ENCODE data around the gene ARHGEF16. TPM values are rescaled to one million over a fixed set of nuclear protein-coding genes. Genes with fewer than 3 reads are reported as not detected.

Gene ARHGEF16
- total RNA-seq, 2 experiments from 2014 or later, result 0.17 to 0.24 TPM

GRCh38 chr1:3443807-3444206 lies 10.7 kb upstream of the ARHGEF16 start:
- Mint-ChIP-seq H3K27ac (no peak overlapping the region), H3K36me3 (no peaks in the 10 kb centered on the region), H3K4me3 (no peak overlapping the region), H3K9me3 (peaks cover 23% of the 10 kb centered on the region), H3K27me3 (peaks cover 9% of the 10 kb centered on the region), H3K4me1 (ENCODE audit: low read depth) (no peaks in the 10 kb centered on the region)
- ChIA-PET POLR2A (no interaction called here), CTCF (interaction anchor here (2.2 kb wide), 1 partner anchor 9 kb away, joined by 8 read pairs; no protein-coding TSS in a partner anchor)
- intact Hi-C loops (cut with micrococcal nuclease), result no loop called here
- no peak for DNase-seq

DNA sequence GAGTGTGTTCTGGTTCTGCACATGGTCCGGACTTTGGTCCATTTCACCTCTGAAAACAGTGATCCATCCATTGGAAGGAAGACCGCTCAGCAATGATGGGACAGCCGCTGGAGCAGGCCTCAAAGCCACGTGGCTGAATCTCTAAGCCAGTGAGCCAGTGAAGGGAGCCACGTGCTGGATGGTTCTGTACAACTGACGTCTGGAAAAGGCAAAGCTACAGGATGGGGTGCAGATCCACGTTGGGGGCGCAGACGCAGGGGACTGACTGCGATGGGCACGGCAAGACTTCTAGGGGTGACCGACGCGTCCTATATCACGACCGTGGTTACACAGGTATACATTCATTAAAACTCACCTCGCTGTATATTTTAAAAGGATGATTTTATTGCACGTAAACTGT lies 10.2 kb upstream of the ARHGEF16 start:
- no peak for DNase-seq
- no peak overlapping the region for H3K4me3 Mint-ChIP-seq
- H3K9me3 Mint-ChIP-seq, result peaks cover 23% of the 10 kb centered on the region
- no peaks in the 10 kb centered on the region for H3K4me1 Mint-ChIP-seq (ENCODE audit: low read depth)
- POLR2A ChIA-PET, result no interaction called here
- H3K27me3 Mint-ChIP-seq, result peaks cover 9% of the 10 kb centered on the region
- CTCF ChIA-PET, result interaction anchor here (2.2 kb wide), 1 partner anchor 9 kb away, joined by 8 read pairs; no protein-coding TSS in a partner anchor
- intact Hi-C loops (cut with micrococcal nuclease), result no loop called here
- no peaks in the 10 kb centered on the region for H3K36me3 Mint-ChIP-seq
- H3K27ac Mint-ChIP-seq, result no peak overlapping the region

- no peak overlapping the region for H3K27ac Mint-ChIP-seq
- no peak overlapping the region for H3K4me3 Mint-ChIP-seq
- POLR2A ChIA-PET, result no interaction called here
- no peak for DNase-seq
- H3K9me3 Mint-ChIP-seq, result peaks cover 23% of the 10 kb centered on the region
- CTCF ChIA-PET, result interaction anchor here (2.2 kb wide), 1 partner anchor 8 kb away, joined by 8 read pairs; no protein-coding TSS in a partner anchor
- peaks cover 9% of the 10 kb centered on the region for H3K27me3 Mint-ChIP-seq
- intact Hi-C loops (cut with micrococcal nuclease), result no loop called here
- H3K36me3 Mint-ChIP-seq, result no peaks in the 10 kb centered on the region
- no peaks in the 10 kb centered on the region for H3K4me1 Mint-ChIP-seq (ENCODE audit: low read depth)
Measured at GRCh38 chr1:3444736-3445135, 9.7 kb upstream of the ARHGEF16 start.

DNA sequence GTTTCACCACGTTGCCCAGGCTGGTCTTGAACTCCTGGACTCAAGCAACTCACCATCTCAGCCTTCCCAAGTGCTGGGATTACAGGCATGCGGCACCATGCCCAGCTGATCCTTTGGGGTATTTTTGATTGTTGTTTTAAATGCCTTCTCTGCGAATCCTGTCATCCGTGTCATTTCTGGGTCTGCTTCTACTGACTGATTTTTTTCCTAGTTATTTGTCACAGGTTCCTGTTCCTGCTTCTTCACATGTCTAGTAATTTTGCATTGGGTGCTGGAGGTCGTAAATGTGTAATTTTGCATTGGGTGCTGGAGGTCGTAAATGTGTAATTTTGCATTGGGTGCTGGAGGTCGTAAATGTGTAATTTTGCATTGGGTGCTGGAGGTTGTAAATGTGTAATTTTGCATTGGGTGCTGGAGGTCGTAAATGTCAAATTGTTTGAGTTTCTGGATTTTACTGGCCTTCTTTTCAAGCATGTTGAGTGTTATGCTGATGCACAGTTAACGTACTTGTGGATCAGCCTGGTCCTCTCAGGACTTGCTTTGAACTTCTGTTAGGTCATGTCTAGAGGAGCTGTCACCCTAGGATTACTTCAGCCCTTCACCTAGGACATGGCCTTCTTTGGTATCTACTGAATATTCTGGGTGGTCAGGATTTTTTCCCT lies 4.1 kb upstream of the ARHGEF16 start:
- CTCF ChIA-PET, result no interaction called here
- Mint-ChIP-seq H3K9me3 (peaks cover 19% of the 10 kb centered on the region), H3K27me3 (peaks cover 13% of the 10 kb centered on the region), H3K4me1 (ENCODE audit: low read depth) (peaks cover 2% of the 10 kb centered on the region), H3K4me3 (no peak overlapping the region), H3K27ac (no peak overlapping the region), H3K36me3 (no peaks in the 10 kb centered on the region)
- intact Hi-C loops (cut with micrococcal nuclease), result loop anchor here (10.0 kb wide), 1 partner anchor 274 kb away; no protein-coding TSS in a partner anchor
- POLR2A ChIA-PET, result interaction anchor here (0.6 kb wide), 1 partner anchor 31 kb away, joined by 4 read pairs; no protein-coding TSS in a partner anchor
- no peak for DNase-seq

GRCh38 chr1:3450983-3451382 lies 3.5 kb upstream of the ARHGEF16 start:
- ChIA-PET POLR2A (no interaction called here), CTCF (no interaction called here)
- H3K4me1 Mint-ChIP-seq (ENCODE audit: low read depth), result peaks cover 2% of the 10 kb centered on the region
- H3K27ac Mint-ChIP-seq, result no peak overlapping the region
- intact Hi-C loops (cut with micrococcal nuclease), result loop anchor here (10.0 kb wide), 1 partner anchor 274 kb away; no protein-coding TSS in a partner anchor
- no peak for DNase-seq
- no peak overlapping the region for H3K4me3 Mint-ChIP-seq
- peaks cover 13% of the 10 kb centered on the region for H3K27me3 Mint-ChIP-seq
- H3K9me3 Mint-ChIP-seq, result peaks cover 14% of the 10 kb centered on the region
- H3K36me3 Mint-ChIP-seq, result no peaks in the 10 kb centered on the region

- ChIA-PET CTCF (interaction anchor here (0.6 to 2.8 kb wide), 27 partner anchors 8 to 354 kb away, joined by 3 to 75 read pairs (median 5); no protein-coding TSS in a partner anchor), POLR2A (interaction anchor here (0.6 kb wide), 1 partner anchor 34 kb away, joined by 3 read pairs; no protein-coding TSS in a partner anchor)
- Mint-ChIP-seq H3K36me3 (no peaks in the 10 kb centered on the region), H3K27ac (no peak overlapping the region), H3K9me3 (peaks cover 9% of the 10 kb centered on the region), H3K4me3 (no peak overlapping the region), H3K27me3 (peaks cover 13% of the 10 kb centered on the region), H3K4me1 (ENCODE audit: low read depth) (peaks cover 2% of the 10 kb centered on the region)
- intact Hi-C loops (cut with micrococcal nuclease), result loop anchor here (2.0 to 10.0 kb wide), 2 partner anchors 31 to 273 kb away; no protein-coding TSS in a partner anchor
- no peak for DNase-seq
Measured at GRCh38 chr1:3451994-3452865, 2.2 kb upstream of the ARHGEF16 start.

DNA sequence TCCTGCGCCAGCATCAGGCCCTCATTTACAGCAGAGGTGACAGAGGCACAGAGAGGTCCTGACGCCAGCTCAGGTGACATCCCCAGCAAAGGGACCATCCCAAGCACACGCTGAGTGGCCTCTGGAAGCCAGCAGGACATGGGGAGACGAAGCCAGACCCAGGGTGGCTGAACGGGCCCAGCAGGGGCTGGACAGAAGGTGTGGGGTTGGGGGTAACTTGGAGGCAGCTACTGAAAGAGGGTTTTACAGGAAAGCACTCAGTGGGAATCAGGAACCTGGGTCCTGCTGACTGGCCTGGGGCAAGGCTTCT lies 1.6 kb upstream of the ARHGEF16 start:
- intact Hi-C loops (cut with micrococcal nuclease), result loop anchor here (1.0 to 10.0 kb wide), 3 partner anchors 30 to 272 kb away; no protein-coding TSS in a partner anchor
- peaks cover 2% of the 10 kb centered on the region for H3K4me1 Mint-ChIP-seq (ENCODE audit: low read depth)
- peaks cover 3% of the 10 kb centered on the region for H3K9me3 Mint-ChIP-seq
- H3K36me3 Mint-ChIP-seq, result no peaks in the 10 kb centered on the region
- POLR2A ChIA-PET, result interaction anchor here (0.6 kb wide), 1 partner anchor 33 kb away, joined by 3 read pairs; no protein-coding TSS in a partner anchor
- no peak overlapping the region for H3K4me3 Mint-ChIP-seq
- H3K27me3 Mint-ChIP-seq, result peaks cover 13% of the 10 kb centered on the region
- DNase-seq, result no peak
- H3K27ac Mint-ChIP-seq, result no peak overlapping the region
- CTCF ChIA-PET, result interaction anchor here (0.6 to 2.8 kb wide), 28 partner anchors 8 to 353 kb away, joined by 3 to 75 read pairs (median 5); no protein-coding TSS in a partner anchor

GRCh38 chr1:3453203-3453761 lies 1.2 kb upstream of the ARHGEF16 start:
- Mint-ChIP-seq H3K27me3 (peaks cover 13% of the 10 kb centered on the region), H3K4me3 (no peak overlapping the region), H3K9me3 (no peaks in the 10 kb centered on the region), H3K27ac (no peak overlapping the region), H3K36me3 (no peaks in the 10 kb centered on the region), H3K4me1 (ENCODE audit: low read depth) (peaks cover 2% of the 10 kb centered on the region)
- peak; percentile 81 for DNase-seq
- CTCF ChIA-PET, result interaction anchor here (0.6 to 2.8 kb wide), 28 partner anchors 8 to 353 kb away, joined by 3 to 75 read pairs (median 5); no protein-coding TSS in a partner anchor
- intact Hi-C loops (cut with micrococcal nuclease), result loop anchor here (1.0 to 10.0 kb wide), 3 partner anchors 30 to 272 kb away; no protein-coding TSS in a partner anchor
- POLR2A ChIA-PET, result interaction anchor here (0.6 kb wide), 1 partner anchor 33 kb away, joined by 3 read pairs; no protein-coding TSS in a partner anchor

GRCh38 chr1:3454811-3455618 lies 550 bp downstream of the ARHGEF16 start:
- Mint-ChIP-seq H3K4me3 (peak overlapping the region; percentile 41), H3K27me3 (peaks cover 13% of the 10 kb centered on the region), H3K9me3 (no peaks in the 10 kb centered on the region), H3K4me1 (ENCODE audit: low read depth) (peaks cover 2% of the 10 kb centered on the region), H3K36me3 (no peaks in the 10 kb centered on the region), H3K27ac (no peak overlapping the region)
- intact Hi-C loops (cut with micrococcal nuclease), result loop anchor here (10.0 kb wide), 1 partner anchor 270 kb away; no protein-coding TSS in a partner anchor
- CTCF ChIA-PET, result interaction anchor here (1.2 to 2.8 kb wide), 2 partner anchors 32 to 164 kb away, joined by 3 to 45 read pairs; no protein-coding TSS in a partner anchor
- no peak for DNase-seq
- POLR2A ChIA-PET, result no interaction called here

- Mint-ChIP-seq H3K27ac (no peak overlapping the region), H3K27me3 (peaks cover 7% of the 10 kb centered on the region), H3K4me1 (ENCODE audit: low read depth) (peaks cover 2% of the 10 kb centered on the region), H3K4me3 (peak overlapping the region; percentile 16), H3K36me3 (no peaks in the 10 kb centered on the region), H3K9me3 (no peaks in the 10 kb centered on the region)
- ChIA-PET CTCF (interaction anchor here (1.2 kb wide), 1 partner anchor 163 kb away, joined by 3 read pairs; no protein-coding TSS in a partner anchor), POLR2A (no interaction called here)
- intact Hi-C loops (cut with micrococcal nuclease), result loop anchor here (10.0 kb wide), 1 partner anchor 269 kb away; no protein-coding TSS in a partner anchor
- DNase-seq, result no peak
Measured at GRCh38 chr1:3455670-3456448, 1.4 kb downstream of the ARHGEF16 start.
